ENCODE measurements around the gene SDR42E1.
A peak's percentile ranks its signal among the peaks of the same experiment; 100 is the strongest.

SDR42E1 gene

GRCh38 chr16:82031116-82032084 lies 20.1 kb upstream of the SDR42E1 start:
- TF ChIP-seq CTCF (IDR thresholded peaks at IDR 0.05; ENCODE audit: insufficient read depth, low read depth, low read length, missing control alignments) = peak; percentile 79
- H3K4me3 ChIP-seq (ENCODE audit: low read length) = no peak overlapping the region
- DNase-seq (ENCODE audit: low read depth) = peak; percentile 80

- H3K4me3 ChIP-seq (ENCODE audit: low read length) = no peak overlapping the region
- DNase-seq (ENCODE audit: low read depth) = peak; percentile 79
- TF ChIP-seq CTCF (IDR thresholded peaks at IDR 0.05; ENCODE audit: insufficient read depth, low read depth, low read length, missing control alignments) = no peak
Measured at GRCh38 chr16:82027629-82028064, 16.4 kb upstream of the SDR42E1 start.

- TF ChIP-seq CTCF (IDR thresholded peaks at IDR 0.05; ENCODE audit: insufficient read depth, low read depth, low read length, missing control alignments) = no peak
- no peak overlapping the region for H3K4me3 ChIP-seq (ENCODE audit: low read length)
- DNase-seq (ENCODE audit: low read depth) = no peak
Measured at GRCh38 chr16:82024883-82025282, 13.6 kb upstream of the SDR42E1 start.

- no peak for DNase-seq (ENCODE audit: low read depth)
- H3K4me3 ChIP-seq (ENCODE audit: low read length) = no peak overlapping the region
- no peak for TF ChIP-seq CTCF (IDR thresholded peaks at IDR 0.05; ENCODE audit: insufficient read depth, low read depth, low read length, missing control alignments)
Measured at GRCh38 chr16:82024316-82024715, 13.0 kb upstream of the SDR42E1 start.

GRCh38 chr16:82023206-82023605 lies 11.9 kb upstream of the SDR42E1 start:
- no peak for TF ChIP-seq CTCF (IDR thresholded peaks at IDR 0.05; ENCODE audit: insufficient read depth, low read depth, low read length, missing control alignments)
- H3K4me3 ChIP-seq (ENCODE audit: low read length) = no peak overlapping the region
- DNase-seq (ENCODE audit: low read depth) = no peak

- no peak overlapping the region for H3K4me3 ChIP-seq (ENCODE audit: low read length)
- no peak for TF ChIP-seq CTCF (IDR thresholded peaks at IDR 0.05; ENCODE audit: insufficient read depth, low read depth, low read length, missing control alignments)
- no peak for DNase-seq (ENCODE audit: low read depth)
Measured at GRCh38 chr16:82020051-82020450, 8.8 kb upstream of the SDR42E1 start.
